PC-9 (cell line): Measurements from ENCODE around the gene TMEM150A.

Experiments used
- CTCF ChIP-seq: fragments of 200-600 bp; sonication (generic); conservative IDR thresholded peaks from 2 replicates; pipeline ENCODE4 v1.6.1; 2017; ENCODE audit warnings: mixed run types, antibody characterized with exemption, mild to moderate bottlenecking, moderate library complexity
- EZH2 ChIP-seq: fragments of 200-600 bp; sonication (generic); IDR thresholded peaks from 2 replicates; pipeline ENCODE4 v1.8.0; 2017; ENCODE audit warnings: antibody characterized with exemption, low read depth

- TF ChIP-seq CTCF (no peak), EZH2 (no peak)
These were observed 25.5 kb downstream of the TMEM150A start for GRCh38 chr2:85577063-85577385.
